ENCODE results near the gene DBP.
"Not testable (repeated sequence)": the region's sequence is repeated elsewhere in the genome, so short reads cannot be mapped to it uniquely, and the experiment has no call there.

DBP gene

GRCh38 chr19:48636859-48637448 lies at the start of gene DBP:
Gene DBP, minus strand, starts transcription at chr19:48637379. Its CDS starts 385 bp downstream, at chr19:48636994.
- H3K9ac ChIP-seq (ENCODE audit: low read length): peak within 1 kb of the TSS; percentile 93
- no peaks in the 10 kb centered on the region for H3K9me2 ChIP-seq (replicated peaks; ENCODE audit: insufficient read depth, low read length)
- no peaks in the 10 kb centered on the region for H4K20me1 ChIP-seq (ENCODE audit: low read depth, low read length)
- H3K4me3 ChIP-seq (ENCODE audit: insufficient read depth, low read length, poor library complexity, severe bottlenecking): peak within 1 kb of the TSS; percentile 68
- no peaks in the 10 kb centered on the region for H3K9me3 ChIP-seq (ENCODE audit: insufficient read depth, low read length)
- H3F3A ChIP-seq (ENCODE audit: insufficient read depth): peaks cover 21% of the 10 kb centered on the region
- H3K79me2 ChIP-seq (ENCODE audit: insufficient read depth, low read length): no peaks in the 10 kb centered on the region
- H3K27ac ChIP-seq (ENCODE audit: low read depth, low read length): peak within 1 kb of the TSS; percentile 89
- no peaks in the 10 kb centered on the region for H3K36me3 ChIP-seq (ENCODE audit: low read length)
- peak within 1 kb of the TSS; percentile 7 for H2AFZ ChIP-seq (ENCODE audit: low read depth, low read length, severe bottlenecking)
- TF ChIP-seq CTCF (IDR thresholded peaks at IDR 0.05; ENCODE audit: insufficient read depth, low read length, poor library complexity, severe bottlenecking) (no peak), EZH2phosphoT487 (conservative IDR thresholded peaks at IDR 0.05; ENCODE audit: low read length) (no peak)
- H3K4me2 ChIP-seq (ENCODE audit: low read depth, low read length, poor library complexity, severe bottlenecking): peak within 1 kb of the TSS; percentile 89
- no peaks in the 10 kb centered on the region for H3K27me3 ChIP-seq (ENCODE audit: low read length)

GRCh38 chr19:48686637-48687036 lies 49.5 kb upstream of the DBP start:
- not testable (repeated sequence) for H2AFZ ChIP-seq (ENCODE audit: low read depth, low read length, severe bottlenecking); H3K27ac ChIP-seq (ENCODE audit: low read depth, low read length)

GRCh38 chr19:48686088-48686487 lies 48.9 kb upstream of the DBP start:
- Histone ChIP-seq H3K27ac (ENCODE audit: low read depth, low read length) (no peak overlapping the region), H4K20me1 (ENCODE audit: low read depth, low read length) (no peaks in the 10 kb centered on the region), H3K27me3 (ENCODE audit: low read length) (no peaks in the 10 kb centered on the region), H2AFZ (ENCODE audit: low read depth, low read length, severe bottlenecking) (no peak overlapping the region), H3F3A (ENCODE audit: insufficient read depth) (no peaks in the 10 kb centered on the region), H3K4me3 (ENCODE audit: insufficient read depth, low read length, poor library complexity, severe bottlenecking) (no peak overlapping the region), H3K4me2 (ENCODE audit: low read depth, low read length, poor library complexity, severe bottlenecking) (no peak overlapping the region), H3K79me2 (ENCODE audit: insufficient read depth, low read length) (no peaks in the 10 kb centered on the region), H3K9ac (ENCODE audit: low read length) (no peak overlapping the region), H3K36me3 (ENCODE audit: low read length) (no peaks in the 10 kb centered on the region), H3K9me2 (replicated peaks; ENCODE audit: insufficient read depth, low read length) (no peaks in the 10 kb centered on the region), H3K9me3 (ENCODE audit: insufficient read depth, low read length) (no peaks in the 10 kb centered on the region)
- no peak for TF ChIP-seq CTCF (IDR thresholded peaks at IDR 0.05; ENCODE audit: insufficient read depth, low read length, poor library complexity, severe bottlenecking)
- TF ChIP-seq EZH2phosphoT487 (conservative IDR thresholded peaks at IDR 0.05; ENCODE audit: low read length): no peak

More at GRCh38 chr19:48686637-48687036, 49.5 kb upstream of the DBP start:
- H3K36me3 ChIP-seq (ENCODE audit: low read length); H3K4me2 ChIP-seq (ENCODE audit: low read depth, low read length, poor library complexity, severe bottlenecking); H3K4me3 ChIP-seq (ENCODE audit: insufficient read depth, low read length, poor library complexity, severe bottlenecking); H3K9me3 ChIP-seq (ENCODE audit: insufficient read depth, low read length); H3K79me2 ChIP-seq (ENCODE audit: insufficient read depth, low read length); H3K9ac ChIP-seq (ENCODE audit: low read length); H3K9me2 ChIP-seq (replicated peaks; ENCODE audit: insufficient read depth, low read length); H3F3A ChIP-seq (ENCODE audit: insufficient read depth); H3K27me3 ChIP-seq (ENCODE audit: low read length); H4K20me1 ChIP-seq (ENCODE audit: low read depth, low read length): not testable (repeated sequence)

GRCh38 chr19:48685583-48685982 lies 48.4 kb upstream of the DBP start:
- H3K79me2 ChIP-seq (ENCODE audit: insufficient read depth, low read length): no peaks in the 10 kb centered on the region
- no peaks in the 10 kb centered on the region for H3K9me2 ChIP-seq (replicated peaks; ENCODE audit: insufficient read depth, low read length)
- H3K4me3 ChIP-seq (ENCODE audit: insufficient read depth, low read length, poor library complexity, severe bottlenecking): no peak overlapping the region
- no peak overlapping the region for H2AFZ ChIP-seq (ENCODE audit: low read depth, low read length, severe bottlenecking)
- TF ChIP-seq CTCF (IDR thresholded peaks at IDR 0.05; ENCODE audit: insufficient read depth, low read length, poor library complexity, severe bottlenecking): no peak
- no peak for TF ChIP-seq EZH2phosphoT487 (conservative IDR thresholded peaks at IDR 0.05; ENCODE audit: low read length)
- no peak overlapping the region for H3K9ac ChIP-seq (ENCODE audit: low read length)
- H3F3A ChIP-seq (ENCODE audit: insufficient read depth): no peaks in the 10 kb centered on the region
- no peak overlapping the region for H3K4me2 ChIP-seq (ENCODE audit: low read depth, low read length, poor library complexity, severe bottlenecking)
- no peaks in the 10 kb centered on the region for H3K36me3 ChIP-seq (ENCODE audit: low read length)
- H3K9me3 ChIP-seq (ENCODE audit: insufficient read depth, low read length): no peaks in the 10 kb centered on the region
- no peak overlapping the region for H3K27ac ChIP-seq (ENCODE audit: low read depth, low read length)
- H4K20me1 ChIP-seq (ENCODE audit: low read depth, low read length): no peaks in the 10 kb centered on the region
- no peaks in the 10 kb centered on the region for H3K27me3 ChIP-seq (ENCODE audit: low read length)
